Neural cell (in vitro differentiated cells): ENCODE data around the gene PDAP1. TPM values are rescaled to one million over a fixed set of nuclear protein-coding genes. Genes with fewer than 3 reads are reported as not detected.

Experiments used
- H2AFZ ChIP-seq: fragments of 200-600, 300-800 bp; sonication (generic), shearing (Covaris generic); 2 replicates; pipeline ENCODE4 v1.6.0; 2014; ENCODE audit warnings: low read depth, mild to moderate bottlenecking, antibody characterized with exemption, low read length, moderate library complexity
- H3F3A ChIP-seq: fragments of 200-600 bp; shearing (Covaris generic); 2 replicates; pipeline ENCODE4 v1.6.1; 2016; ENCODE audit warnings: mild to moderate bottlenecking, moderate library complexity, mixed read lengths, antibody characterized with exemption, low read length; ENCODE audit not compliant: insufficient read depth, poor library complexity, severe bottlenecking
- H3K27ac ChIP-seq: fragments of 200-600, 300-800 bp; sonication (generic), shearing (Covaris generic); 2 replicates; pipeline ENCODE4 v1.5.1; 2014; ENCODE audit warnings: mild to moderate bottlenecking, low read length, moderate library complexity
- H3K27me3 ChIP-seq: fragments of 300-800, 200-600 bp; sonication (generic), shearing (Covaris generic); 2 replicates; pipeline ENCODE4 v1.6.0; 2014; ENCODE audit warnings: mild to moderate bottlenecking, low read depth, low read length, moderate library complexity; ENCODE audit not compliant: insufficient read depth
- H3K36me3 ChIP-seq: fragments of 300-800, 200-600 bp; sonication (generic), shearing (Covaris generic); 2 replicates; pipeline ENCODE4 v1.5.1; 2014; ENCODE audit warnings: mild to moderate bottlenecking, antibody characterized with exemption, low read length, moderate library complexity; ENCODE audit not compliant: insufficient read depth
- H3K4me2 ChIP-seq: fragments of 300-800, 200-600 bp; sonication (generic), shearing (Covaris generic); 2 replicates; pipeline ENCODE4 v1.6.0; 2014; ENCODE audit warnings: mild to moderate bottlenecking, low read length
- H3K4me3 ChIP-seq: fragments of 300-800, 200-600 bp; sonication (generic), shearing (Covaris generic); 2 replicates; pipeline ENCODE4 v1.5.1; 2014; ENCODE audit warnings: mild to moderate bottlenecking, low read length, moderate library complexity
- H3K79me2 ChIP-seq: fragments of 200-600 bp; shearing (Covaris generic); replicated peaks from 2 replicates; pipeline ENCODE4 v1.6.0; 2014; ENCODE audit warnings: mild to moderate bottlenecking, low read length, moderate library complexity; ENCODE audit not compliant: insufficient read depth
- H3K9ac ChIP-seq: fragments of 300-800, 200-600 bp; sonication (generic), shearing (Covaris generic); 2 replicates; pipeline ENCODE4 v1.6.1; 2016; ENCODE audit warnings: mild to moderate bottlenecking, low read length, mixed read lengths
- H3K9me2 ChIP-seq: fragments of 200-600 bp; shearing (Covaris generic); 2 replicates; pipeline ENCODE4 v1.6.1; 2016; ENCODE audit warnings: mild to moderate bottlenecking, low read length, mixed read lengths; ENCODE audit not compliant: insufficient read depth
- H3K9me3 ChIP-seq: fragments of 200-600, 300-800 bp; sonication (generic), shearing (Covaris generic); 2 replicates; pipeline ENCODE4 v1.6.1; 2016; ENCODE audit warnings: mild to moderate bottlenecking, mixed run types, low read length, moderate library complexity, mixed read lengths
- H4K20me1 ChIP-seq: fragments of 200-600 bp; shearing (Covaris generic); 2 replicates; pipeline ENCODE4 v1.6.1; 2016; ENCODE audit warnings: mild to moderate bottlenecking, mixed run types; ENCODE audit not compliant: insufficient read depth
- EP300 ChIP-seq: fragments of 450-650 bp; conservative IDR thresholded peaks from 2 replicates; pipeline ENCODE4 v1.6.1; 2014; ENCODE audit warnings: antibody characterized with exemption, mild to moderate bottlenecking, moderate library complexity; ENCODE audit not compliant: poor library complexity, severe bottlenecking
- EZH2 ChIP-seq: fragments of 200-600, 300-800 bp; shearing (Covaris generic), sonication (generic); IDR thresholded peaks from 2 replicates; pipeline ENCODE4 v1.6.1; 2014; ENCODE audit warnings: antibody characterized with exemption, low read length, borderline replicate concordance, mild to moderate bottlenecking; ENCODE audit not compliant: insufficient read depth, poor library complexity, severe bottlenecking
- MXI1 ChIP-seq: fragments of 450-650 bp; conservative IDR thresholded peaks from 2 replicates; pipeline ENCODE4 v1.6.1; 2014; ENCODE audit warnings: antibody characterized with exemption, mild to moderate bottlenecking; ENCODE audit not compliant: poor library complexity, severe bottlenecking
- POLR2AphosphoS5 ChIP-seq: IDR thresholded peaks from 2 replicates; pipeline ENCODE4 v1.6.1; 2012
- RAD21 ChIP-seq: fragments of 450-650 bp; conservative IDR thresholded peaks from 2 replicates; pipeline ENCODE4 v1.6.1; 2014; ENCODE audit warnings: antibody characterized with exemption, mild to moderate bottlenecking, moderate library complexity
- SMC3 ChIP-seq: fragments of 450-650 bp; conservative IDR thresholded peaks from 2 replicates; pipeline ENCODE4 v1.6.1; 2014; ENCODE audit warnings: antibody characterized with exemption, mild to moderate bottlenecking, moderate library complexity; ENCODE audit not compliant: poor library complexity
- TAF1 ChIP-seq: IDR thresholded peaks from 2 replicates; pipeline ENCODE4 v1.6.1; 2012; ENCODE audit warnings: low read depth
- polyA plus RNA-seq: library from polyadenylated mRNA; depleted of rRNA; stranded (reverse); fragments of >200 nt; gene quantifications from 2 replicates; pipeline ENCODE4 v1.2.3, GENCODE V29; 2014
- TF ChIP-seq, protein P1 (sequence below): fragments of 450-650 bp; IDR thresholded peaks from 2 replicates; pipeline ENCODE4 v1.5.1; 2014; ENCODE audit warnings: antibody characterized with exemption, mild to moderate bottlenecking, moderate library complexity; ENCODE audit not compliant: poor library complexity, severe bottlenecking
- TF ChIP-seq, protein P2 (sequence below): IDR thresholded peaks from 2 replicates; pipeline ENCODE4 v1.6.1; 2012; ENCODE audit warnings: borderline replicate concordance

Gene PDAP1
- polyA plus RNA-seq, 1 donor from 2014 or later, result 185 TPM

DNA sequence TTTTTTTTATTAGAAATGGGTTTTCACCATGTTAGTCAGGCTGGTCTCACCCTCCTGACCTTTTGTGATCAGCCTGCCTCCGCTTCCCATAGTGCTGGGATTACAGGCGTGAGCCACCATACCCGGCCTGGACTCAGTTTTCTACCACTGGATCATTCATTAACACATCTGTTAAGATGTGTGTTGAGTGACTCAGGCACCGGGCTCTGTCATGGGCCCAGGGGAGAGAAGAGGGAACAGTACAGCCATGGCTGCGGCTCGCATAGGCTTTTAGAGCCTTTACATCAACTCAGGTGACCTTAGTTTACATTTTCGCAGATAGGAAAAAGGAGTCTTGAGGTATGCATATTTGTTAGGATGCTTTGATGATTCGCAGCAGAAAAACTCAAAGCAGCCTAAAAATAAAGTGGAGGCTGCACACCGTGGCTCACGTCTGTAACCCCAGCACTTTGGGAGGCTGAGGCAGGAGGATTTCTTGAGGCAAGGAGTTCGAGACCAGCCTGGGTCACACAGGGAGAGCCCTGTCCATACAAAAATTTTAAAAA lies 36.9 kb downstream of the PDAP1 start:
- Histone ChIP-seq H2AFZ (no peak overlapping the region), H3K27ac (no peak overlapping the region), H3K9me3 (no peaks in the 10 kb centered on the region), H3K4me3 (no peak overlapping the region), H3K36me3 (no peaks in the 10 kb centered on the region), H3K9me2 (no peaks in the 10 kb centered on the region), H3K9ac (no peak overlapping the region), H3F3A (no peaks in the 10 kb centered on the region), H3K79me2 (no peaks in the 10 kb centered on the region), H4K20me1 (no peaks in the 10 kb centered on the region), H3K4me2 (no peak overlapping the region), H3K27me3 (peaks cover 10% of the 10 kb centered on the region)
- TF ChIP-seq EP300, result no peak
- no peak for TF ChIP-seq EZH2
- TF ChIP-seq TAF1, result no peak
- TF ChIP-seq, protein P1, sequence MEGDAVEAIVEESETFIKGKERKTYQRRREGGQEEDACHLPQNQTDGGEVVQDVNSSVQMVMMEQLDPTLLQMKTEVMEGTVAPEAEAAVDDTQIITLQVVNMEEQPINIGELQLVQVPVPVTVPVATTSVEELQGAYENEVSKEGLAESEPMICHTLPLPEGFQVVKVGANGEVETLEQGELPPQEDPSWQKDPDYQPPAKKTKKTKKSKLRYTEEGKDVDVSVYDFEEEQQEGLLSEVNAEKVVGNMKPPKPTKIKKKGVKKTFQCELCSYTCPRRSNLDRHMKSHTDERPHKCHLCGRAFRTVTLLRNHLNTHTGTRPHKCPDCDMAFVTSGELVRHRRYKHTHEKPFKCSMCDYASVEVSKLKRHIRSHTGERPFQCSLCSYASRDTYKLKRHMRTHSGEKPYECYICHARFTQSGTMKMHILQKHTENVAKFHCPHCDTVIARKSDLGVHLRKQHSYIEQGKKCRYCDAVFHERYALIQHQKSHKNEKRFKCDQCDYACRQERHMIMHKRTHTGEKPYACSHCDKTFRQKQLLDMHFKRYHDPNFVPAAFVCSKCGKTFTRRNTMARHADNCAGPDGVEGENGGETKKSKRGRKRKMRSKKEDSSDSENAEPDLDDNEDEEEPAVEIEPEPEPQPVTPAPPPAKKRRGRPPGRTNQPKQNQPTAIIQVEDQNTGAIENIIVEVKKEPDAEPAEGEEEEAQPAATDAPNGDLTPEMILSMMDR, result no peak
- TF ChIP-seq, protein P2, sequence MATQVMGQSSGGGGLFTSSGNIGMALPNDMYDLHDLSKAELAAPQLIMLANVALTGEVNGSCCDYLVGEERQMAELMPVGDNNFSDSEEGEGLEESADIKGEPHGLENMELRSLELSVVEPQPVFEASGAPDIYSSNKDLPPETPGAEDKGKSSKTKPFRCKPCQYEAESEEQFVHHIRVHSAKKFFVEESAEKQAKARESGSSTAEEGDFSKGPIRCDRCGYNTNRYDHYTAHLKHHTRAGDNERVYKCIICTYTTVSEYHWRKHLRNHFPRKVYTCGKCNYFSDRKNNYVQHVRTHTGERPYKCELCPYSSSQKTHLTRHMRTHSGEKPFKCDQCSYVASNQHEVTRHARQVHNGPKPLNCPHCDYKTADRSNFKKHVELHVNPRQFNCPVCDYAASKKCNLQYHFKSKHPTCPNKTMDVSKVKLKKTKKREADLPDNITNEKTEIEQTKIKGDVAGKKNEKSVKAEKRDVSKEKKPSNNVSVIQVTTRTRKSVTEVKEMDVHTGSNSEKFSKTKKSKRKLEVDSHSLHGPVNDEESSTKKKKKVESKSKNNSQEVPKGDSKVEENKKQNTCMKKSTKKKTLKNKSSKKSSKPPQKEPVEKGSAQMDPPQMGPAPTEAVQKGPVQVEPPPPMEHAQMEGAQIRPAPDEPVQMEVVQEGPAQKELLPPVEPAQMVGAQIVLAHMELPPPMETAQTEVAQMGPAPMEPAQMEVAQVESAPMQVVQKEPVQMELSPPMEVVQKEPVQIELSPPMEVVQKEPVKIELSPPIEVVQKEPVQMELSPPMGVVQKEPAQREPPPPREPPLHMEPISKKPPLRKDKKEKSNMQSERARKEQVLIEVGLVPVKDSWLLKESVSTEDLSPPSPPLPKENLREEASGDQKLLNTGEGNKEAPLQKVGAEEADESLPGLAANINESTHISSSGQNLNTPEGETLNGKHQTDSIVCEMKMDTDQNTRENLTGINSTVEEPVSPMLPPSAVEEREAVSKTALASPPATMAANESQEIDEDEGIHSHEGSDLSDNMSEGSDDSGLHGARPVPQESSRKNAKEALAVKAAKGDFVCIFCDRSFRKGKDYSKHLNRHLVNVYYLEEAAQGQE, result no peak
- TF ChIP-seq SMC3, result no peak
- TF ChIP-seq RAD21, result no peak
- no peak for TF ChIP-seq POLR2AphosphoS5
- TF ChIP-seq MXI1, result no peak

DNA sequence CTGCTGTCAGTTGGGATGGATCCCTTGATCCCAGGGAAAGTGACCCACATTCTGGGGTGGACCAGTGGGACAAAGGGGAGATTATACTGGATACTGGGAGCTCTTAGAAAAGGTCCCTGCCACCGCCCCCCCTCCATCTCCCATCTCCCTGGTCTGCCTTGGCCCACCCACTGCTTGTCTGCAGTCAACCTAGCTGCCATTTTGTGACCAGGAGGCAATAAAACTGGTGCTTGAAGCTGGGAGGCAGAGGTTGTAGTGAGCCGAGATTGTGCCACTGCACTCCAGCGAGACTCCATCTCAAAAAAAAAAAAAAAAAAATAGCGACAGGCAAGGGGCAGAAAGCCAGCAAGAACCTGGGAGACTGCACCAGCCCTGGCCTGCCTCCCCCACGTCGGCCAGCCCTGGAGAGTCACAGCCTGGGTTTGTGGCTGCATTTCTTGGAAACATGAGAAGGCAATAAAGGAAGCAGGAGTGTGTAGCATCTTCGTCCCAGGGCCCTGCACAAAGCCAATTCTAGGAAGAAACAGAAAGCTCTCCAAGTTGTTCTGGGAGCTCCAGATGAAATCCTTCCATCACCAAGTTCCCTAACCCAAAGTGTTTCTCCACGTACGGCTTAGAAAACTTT lies 38.5 kb downstream of the PDAP1 start:
- no peak overlapping the region for H2AFZ ChIP-seq
- H3K9me3 ChIP-seq, result no peaks in the 10 kb centered on the region
- H4K20me1 ChIP-seq, result no peaks in the 10 kb centered on the region
- no peak overlapping the region for H3K27ac ChIP-seq
- H3F3A ChIP-seq, result no peaks in the 10 kb centered on the region
- no peak overlapping the region for H3K4me3 ChIP-seq
- TF ChIP-seq TAF1, result no peak
- no peak overlapping the region for H3K9ac ChIP-seq
- H3K36me3 ChIP-seq, result peaks cover 3% of the 10 kb centered on the region
- no peaks in the 10 kb centered on the region for H3K9me2 ChIP-seq
- no peak overlapping the region for H3K4me2 ChIP-seq
- no peaks in the 10 kb centered on the region for H3K79me2 ChIP-seq
- H3K27me3 ChIP-seq, result peaks cover 4% of the 10 kb centered on the region
